WTC11 (cell line): ENCODE data around the gene CNNM3. TPM values are rescaled to one million over a fixed set of nuclear protein-coding genes. Genes with fewer than 3 reads are reported as not detected.

Experiments used
- ATAC-seq: fragments of 200-7000 bp; cut with Tn5 transposase; 2 replicates; pipeline ENCODE4 v1.10.0; 2021; ENCODE audit warnings: mild to moderate bottlenecking, moderate library complexity
- Bru-seq: library from RNA; stranded (reverse); fragments of 400-500 nt; gene quantifications from one replicate; lab custom pipeline; 2021; lab: Mats Ljungman, UMichigan
- CTCF ChIA-PET: fragments of 300-600 bp; sonication (Branson Sonifier 250); formaldehyde crosslinking; loops from one replicate; lab custom pipeline; 2021; ENCODE audit warnings: antibody characterized with exemption; lab: Charles Lee
- POLR2A ChIA-PET: fragments of 350-600 bp; sonication (Branson Sonifier 250); formaldehyde crosslinking; loops from one replicate; lab custom pipeline; 2021; ENCODE audit warnings: antibody characterized with exemption; lab: Charles Lee
- DNase-seq: peaks from one replicate; pipeline ENCODE4 v3.0.0; 2021; ENCODE audit warnings: low spot score
- H3K27ac Mint-ChIP-seq: 2 replicates; pipeline ENCODE4 v1.8.0; 2021; ENCODE audit warnings: mixed read lengths
- H3K27me3 Mint-ChIP-seq: 2 replicates; pipeline ENCODE4 v1.8.0; 2021; ENCODE audit warnings: low read depth, mild to moderate bottlenecking, moderate library complexity, mixed read lengths
- H3K36me3 Mint-ChIP-seq: 2 replicates; pipeline ENCODE4 v1.8.0; 2021; ENCODE audit warnings: mixed read lengths
- H3K4me1 Mint-ChIP-seq: 2 replicates; pipeline ENCODE4 v1.8.0; 2022; ENCODE audit warnings: mixed read lengths
- H3K4me3 Mint-ChIP-seq: 2 replicates; pipeline ENCODE4 v1.8.0; 2021; ENCODE audit warnings: mild to moderate bottlenecking, moderate library complexity, mixed read lengths
- H3K9me3 Mint-ChIP-seq: 2 replicates; pipeline ENCODE4 v1.8.0; 2021; ENCODE audit warnings: mixed read lengths
- AFF4 ChIP-seq: sonication (generic); formaldehyde crosslinking; IDR thresholded peaks from 2 replicates; pipeline ENCODE4 v1.8.1; 2023; ENCODE audit warnings: mild to moderate bottlenecking, missing genetic modification reagents, borderline replicate concordance
- CREB1 ChIP-seq: sonication (generic); formaldehyde crosslinking; IDR thresholded peaks from 2 replicates; pipeline ENCODE4 v1.8.0; 2023; ENCODE audit warnings: mild to moderate bottlenecking, missing genetic modification reagents
- CTCF ChIP-seq: fragments of 200-600 bp; IDR thresholded peaks from 2 replicates; pipeline ENCODE4 v1.8.0; 2022; ENCODE audit warnings: antibody characterized with exemption
- ESRRA ChIP-seq: sonication (generic); formaldehyde crosslinking; IDR thresholded peaks from 2 replicates; pipeline ENCODE4 v1.8.1; 2022; ENCODE audit warnings: mild to moderate bottlenecking, missing genetic modification reagents, borderline replicate concordance
- ETV6 ChIP-seq: sonication (generic); formaldehyde crosslinking; IDR thresholded peaks from 2 replicates; pipeline ENCODE4 v1.8.1; 2022; ENCODE audit warnings: mild to moderate bottlenecking, missing genetic modification reagents
- FOXP1 ChIP-seq: sonication (generic); formaldehyde crosslinking; IDR thresholded peaks from 2 replicates; pipeline ENCODE4 v1.8.0; 2022; ENCODE audit warnings: missing genetic modification reagents, mild to moderate bottlenecking, moderate library complexity, borderline replicate concordance
- GRHL2 ChIP-seq: fragments of 250-450 bp; sonication (Bioruptor Pico); IDR thresholded peaks from 2 replicates; pipeline ENCODE4 v1.8.0; 2022; ENCODE audit warnings: mild to moderate bottlenecking, moderate library complexity; ENCODE audit not compliant: insufficient replicate concordance, severe bottlenecking
- HMGXB4 ChIP-seq: sonication (generic); formaldehyde crosslinking; IDR thresholded peaks from 2 replicates; pipeline ENCODE4 v1.8.1; 2023; ENCODE audit warnings: mild to moderate bottlenecking, moderate library complexity, missing genetic modification reagents
- MYBL2 ChIP-seq: sonication (generic); formaldehyde crosslinking; IDR thresholded peaks from 2 replicates; pipeline ENCODE4 v1.8.1; 2023; ENCODE audit warnings: mild to moderate bottlenecking, moderate library complexity, missing genetic modification reagents
- NFE2L1 ChIP-seq: sonication (generic); formaldehyde crosslinking; IDR thresholded peaks from 2 replicates; pipeline ENCODE4 v1.8.1; 2023; ENCODE audit warnings: missing genetic modification reagents
- OVOL2 ChIP-seq: fragments of 250-450 bp; sonication (Bioruptor Pico); IDR thresholded peaks from 2 replicates; pipeline ENCODE4 v1.9.0; 2021; ENCODE audit warnings: mild to moderate bottlenecking, borderline replicate concordance
- PREB ChIP-seq: sonication (generic); formaldehyde crosslinking; IDR thresholded peaks from 2 replicates; pipeline ENCODE4 v1.8.1; 2022; ENCODE audit warnings: mild to moderate bottlenecking, missing genetic modification reagents, moderate library complexity, borderline replicate concordance
- SMAD3 ChIP-seq: sonication (generic); formaldehyde crosslinking; IDR thresholded peaks from 2 replicates; pipeline ENCODE4 v1.8.0; 2022; ENCODE audit warnings: missing genetic modification reagents, mild to moderate bottlenecking, borderline replicate concordance
- TEAD1 ChIP-seq: sonication (generic); formaldehyde crosslinking; IDR thresholded peaks from 2 replicates; pipeline ENCODE4 v1.8.0; 2022; ENCODE audit warnings: mild to moderate bottlenecking, missing genetic modification reagents
- ZBTB43 ChIP-seq: sonication (generic); formaldehyde crosslinking; IDR thresholded peaks from 2 replicates; pipeline ENCODE4 v1.8.1; 2023; ENCODE audit warnings: mild to moderate bottlenecking, missing genetic modification reagents
- ZNF138 ChIP-seq: sonication (generic); formaldehyde crosslinking; conservative IDR thresholded peaks from 2 replicates; pipeline ENCODE4 v1.8.1; 2022; ENCODE audit warnings: mild to moderate bottlenecking, moderate library complexity, missing genetic modification reagents
- long read RNA-seq, 3 experiments: library from RNA in 1 of 3; library from capped mRNA in 1 of 3; library from polyadenylated mRNA in 1 of 3; unstranded in 2 of 3; stranded (forward) in 1 of 3; transcript quantifications; one replicate each; pipeline ENCODE4 v2.0.0, GENCODE V29; 2021
- total RNA-seq: library from RNA; stranded (reverse); gene quantifications from 3 replicates; pipeline ENCODE4 v1.2.3, GENCODE V29; 2021
- TF ChIP-seq, protein P1 (sequence below): sonication (generic); formaldehyde crosslinking; IDR thresholded peaks from 2 replicates; pipeline ENCODE4 v1.8.1; 2023; ENCODE audit warnings: mild to moderate bottlenecking, missing genetic modification reagents, moderate library complexity
- TF ChIP-seq, protein P2 (sequence below): fragments of 250-450 bp; sonication (Bioruptor Pico); IDR thresholded peaks from 2 replicates; pipeline ENCODE4 v1.9.0; 2021; ENCODE audit warnings: mild to moderate bottlenecking
- TF ChIP-seq, protein P3 (sequence below): fragments of 250-450 bp; sonication (Bioruptor Pico); IDR thresholded peaks from 2 replicates; pipeline ENCODE4 v1.8.0; 2021; ENCODE audit warnings: mild to moderate bottlenecking

The CNNM3 gene
- total RNA-seq (34.9 to 36.6 TPM (median 35.2 TPM) in 3 replicates), Bru-seq, nascent RNA (percentile 77 among the genes with signal in this experiment)
- long read RNA-seq, experiment 1, transcript CNNM3-201 (8 exons, 3,447 nt): major isoform, 178 of 249 reads
- long read RNA-seq, experiment 1, transcript CNNM3-202 (7 exons, 3,308 nt): minor isoform, 5 of 249 reads
- long read RNA-seq, experiment 1, partial matches to known transcripts: 9 of 249 reads
- long read RNA-seq, experiment 1, other reads (novel, unspliced or antisense): 57 of 249 reads
- long read RNA-seq, experiment 2, transcript CNNM3-201 (8 exons, 3,447 nt): major isoform, 28 of 56 reads
- long read RNA-seq, experiment 2, partial matches to known transcripts: 22 of 56 reads
- long read RNA-seq, experiment 2, other reads (novel, unspliced or antisense): 6 of 56 reads
- long read RNA-seq, experiment 3: 0 reads

DNA sequence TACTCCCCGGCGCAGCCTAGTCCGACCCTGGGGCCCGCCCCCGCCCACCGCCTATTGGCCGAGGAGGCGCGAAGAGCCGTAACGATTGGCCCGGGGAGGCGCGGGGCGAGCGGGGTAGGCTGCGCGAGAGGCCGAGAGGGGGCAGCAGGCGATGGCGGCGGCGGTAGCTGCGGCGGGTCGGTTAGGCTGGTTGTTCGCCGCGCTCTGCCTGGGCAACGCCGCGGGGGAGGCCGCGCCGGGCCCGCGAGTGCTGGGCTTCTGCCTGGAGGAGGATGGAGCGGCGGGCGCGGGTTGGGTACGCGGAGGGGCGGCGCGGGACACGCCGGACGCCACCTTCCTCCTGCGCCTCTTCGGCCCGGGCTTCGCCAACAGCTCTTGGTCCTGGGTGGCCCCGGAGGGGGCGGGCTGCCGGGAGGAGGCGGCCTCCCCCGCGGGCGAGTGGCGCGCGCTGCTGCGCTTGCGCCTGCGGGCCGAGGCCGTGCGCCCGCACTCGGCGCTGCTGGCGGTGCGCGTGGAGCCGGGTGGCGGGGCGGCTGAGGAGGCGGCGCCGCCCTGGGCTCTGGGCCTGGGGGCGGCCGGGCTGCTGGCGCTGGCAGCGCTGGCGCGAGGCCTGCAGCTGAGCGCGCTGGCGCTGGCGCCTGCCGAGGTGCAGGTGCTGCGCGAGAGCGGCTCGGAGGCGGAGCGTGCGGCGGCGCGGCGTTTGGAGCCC is at the start of gene CNNM3:
TSS of gene CNNM3 (plus strand) at position 142 of the 709 bp plus-strand sequence. CDS start at position 152, 10 bp downstream.
- H3K27ac Mint-ChIP-seq: peak within 1 kb of the TSS; percentile 59
- peak; percentile 94 for ATAC-seq
- TF ChIP-seq HMGXB4 (CRISPR knock-in tag) (peak; percentile 96), AFF4 (CRISPR knock-in tag) (no peak), PREB (CRISPR knock-in tag) (no peak), ESRRA (CRISPR knock-in tag) (no peak), GRHL2 (no peak), CTCF (peak; percentile 36; the same call in 1 of the 2 replicates), CREB1 (CRISPR knock-in tag) (no peak), FOXP1 (peak; percentile 89), ZNF138 (CRISPR knock-in tag) (no peak), NFE2L1 (CRISPR knock-in tag) (0 out of 2 replicates have a peak, but pooled peaks have one; percentile 48), ETV6 (CRISPR knock-in tag) (no peak), OVOL2 (CRISPR knock-in tag) (no peak), TEAD1 (no peak), MYBL2 (CRISPR knock-in tag) (peak; percentile 64; the same call in 1 of the 2 replicates), ZBTB43 (CRISPR knock-in tag) (peak; percentile 63; the same call in 1 of the 2 replicates), SMAD3 (CRISPR knock-in tag) (no peak)
- TF ChIP-seq, protein P1, sequence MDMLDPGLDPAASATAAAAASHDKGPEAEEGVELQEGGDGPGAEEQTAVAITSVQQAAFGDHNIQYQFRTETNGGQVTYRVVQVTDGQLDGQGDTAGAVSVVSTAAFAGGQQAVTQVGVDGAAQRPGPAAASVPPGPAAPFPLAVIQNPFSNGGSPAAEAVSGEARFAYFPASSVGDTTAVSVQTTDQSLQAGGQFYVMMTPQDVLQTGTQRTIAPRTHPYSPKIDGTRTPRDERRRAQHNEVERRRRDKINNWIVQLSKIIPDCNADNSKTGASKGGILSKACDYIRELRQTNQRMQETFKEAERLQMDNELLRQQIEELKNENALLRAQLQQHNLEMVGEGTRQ (CRISPR knock-in tag): no peak
- TF ChIP-seq, protein P2, sequence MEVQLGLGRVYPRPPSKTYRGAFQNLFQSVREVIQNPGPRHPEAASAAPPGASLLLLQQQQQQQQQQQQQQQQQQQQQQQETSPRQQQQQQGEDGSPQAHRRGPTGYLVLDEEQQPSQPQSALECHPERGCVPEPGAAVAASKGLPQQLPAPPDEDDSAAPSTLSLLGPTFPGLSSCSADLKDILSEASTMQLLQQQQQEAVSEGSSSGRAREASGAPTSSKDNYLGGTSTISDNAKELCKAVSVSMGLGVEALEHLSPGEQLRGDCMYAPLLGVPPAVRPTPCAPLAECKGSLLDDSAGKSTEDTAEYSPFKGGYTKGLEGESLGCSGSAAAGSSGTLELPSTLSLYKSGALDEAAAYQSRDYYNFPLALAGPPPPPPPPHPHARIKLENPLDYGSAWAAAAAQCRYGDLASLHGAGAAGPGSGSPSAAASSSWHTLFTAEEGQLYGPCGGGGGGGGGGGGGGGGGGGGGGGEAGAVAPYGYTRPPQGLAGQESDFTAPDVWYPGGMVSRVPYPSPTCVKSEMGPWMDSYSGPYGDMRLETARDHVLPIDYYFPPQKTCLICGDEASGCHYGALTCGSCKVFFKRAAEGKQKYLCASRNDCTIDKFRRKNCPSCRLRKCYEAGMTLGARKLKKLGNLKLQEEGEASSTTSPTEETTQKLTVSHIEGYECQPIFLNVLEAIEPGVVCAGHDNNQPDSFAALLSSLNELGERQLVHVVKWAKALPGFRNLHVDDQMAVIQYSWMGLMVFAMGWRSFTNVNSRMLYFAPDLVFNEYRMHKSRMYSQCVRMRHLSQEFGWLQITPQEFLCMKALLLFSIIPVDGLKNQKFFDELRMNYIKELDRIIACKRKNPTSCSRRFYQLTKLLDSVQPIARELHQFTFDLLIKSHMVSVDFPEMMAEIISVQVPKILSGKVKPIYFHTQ (CRISPR knock-in tag): no peak
- TF ChIP-seq, protein P3, sequence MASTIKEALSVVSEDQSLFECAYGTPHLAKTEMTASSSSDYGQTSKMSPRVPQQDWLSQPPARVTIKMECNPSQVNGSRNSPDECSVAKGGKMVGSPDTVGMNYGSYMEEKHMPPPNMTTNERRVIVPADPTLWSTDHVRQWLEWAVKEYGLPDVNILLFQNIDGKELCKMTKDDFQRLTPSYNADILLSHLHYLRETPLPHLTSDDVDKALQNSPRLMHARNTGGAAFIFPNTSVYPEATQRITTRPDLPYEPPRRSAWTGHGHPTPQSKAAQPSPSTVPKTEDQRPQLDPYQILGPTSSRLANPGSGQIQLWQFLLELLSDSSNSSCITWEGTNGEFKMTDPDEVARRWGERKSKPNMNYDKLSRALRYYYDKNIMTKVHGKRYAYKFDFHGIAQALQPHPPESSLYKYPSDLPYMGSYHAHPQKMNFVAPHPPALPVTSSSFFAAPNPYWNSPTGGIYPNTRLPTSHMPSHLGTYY (CRISPR knock-in tag): no peak

More for the DNA sequence above, at the start of gene CNNM3:
- ChIA-PET POLR2A (interaction anchor here (0.6 to 1.5 kb wide), 4 partner anchors 17 to 53 kb away, joined by 3 to 4 read pairs (median 3); no protein-coding TSS in a partner anchor), CTCF (interaction anchor here (0.6 to 4.2 kb wide), 22 partner anchors 13 to 268 kb away, joined by 3 to 22 read pairs (median 4); partner anchors contain the start of genes ANKRD23, ANKRD39 and CNNM4)
- H3K27me3 Mint-ChIP-seq: 0 out of 2 replicates have a peak, but pooled peaks cover 2% of the 10 kb centered on the region
- H3K36me3 Mint-ChIP-seq: peaks cover 14% of the 10 kb centered on the region
- H3K9me3 Mint-ChIP-seq: no peaks in the 10 kb centered on the region
- peaks cover 47% of the 10 kb centered on the region for H3K4me1 Mint-ChIP-seq
- DNase-seq: peak; percentile 99
- H3K4me3 Mint-ChIP-seq: peak within 1 kb of the TSS; percentile 83
